Erythroblast (primary cell): Measurements from ENCODE around the gene ATP11B.

Experiments
- GATA1 ChIP-seq: IDR thresholded peaks from 2 replicates; pipeline ENCODE4 v1.6.1; 2011; ENCODE audit warnings: low read depth, mild to moderate bottlenecking, control low read depth, low read length, moderate library complexity
- POLR2A ChIP-seq: IDR thresholded peaks from 2 replicates; pipeline ENCODE4 v1.6.1; 2011; ENCODE audit warnings: mild to moderate bottlenecking, low read length

DNA sequence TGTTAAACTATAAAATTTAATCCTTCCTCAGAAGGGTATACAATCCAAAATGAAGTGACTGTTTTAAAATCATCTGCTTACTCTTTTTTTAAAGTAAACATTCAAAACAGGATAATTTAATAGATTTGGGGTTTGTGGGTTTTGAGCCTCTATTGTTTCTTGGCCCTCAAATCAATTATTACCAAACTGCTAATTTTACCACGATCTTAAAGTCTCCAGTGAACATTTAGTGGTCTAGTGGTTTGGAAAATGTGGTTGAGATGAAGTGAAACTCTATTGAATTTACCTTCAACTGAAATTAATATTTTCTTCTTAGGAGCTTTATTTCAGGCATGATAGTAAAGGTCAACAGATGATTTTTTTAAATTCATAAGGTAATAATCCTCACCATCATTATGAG, 11.2 kb upstream of the ATP11B start:
- TF ChIP-seq POLR2A (no peak), GATA1 (no peak)
